ENCODE measurements around the gene BCAM. TPM values are rescaled to one million over a fixed set of nuclear protein-coding genes. Genes with fewer than 3 reads are reported as not detected.

BCAM gene
- total RNA-seq, 2 experiments from 2014 or later: not detected

- no peaks in the 10 kb centered on the region for H3K79me2 ChIP-seq (ENCODE audit: insufficient read depth, low read depth, low read length)
- no peak for TF ChIP-seq CTCF (conservative IDR thresholded peaks at IDR 0.05; ENCODE audit: low read length)
- TF ChIP-seq EZH2phosphoT487 (IDR thresholded peaks at IDR 0.05; ENCODE audit: borderline replicate concordance, low read depth, low read length): no peak
- H3K9me3 ChIP-seq (ENCODE audit: low read length): no peaks in the 10 kb centered on the region
- no TSS peak for BruUV-seq (replicated peaks)
- ChIA-PET CTCF (ENCODE audit: unreplicated experiment) (no interaction called here), POLR2A (interaction anchor here (0.6 kb wide), 1 partner anchor 41 kb away, joined by 9 read pairs; no protein-coding TSS in a partner anchor)
- H3K4me1 ChIP-seq (ENCODE audit: insufficient read depth, low read length, poor library complexity, severe bottlenecking): peaks cover 16% of the 10 kb centered on the region
- H3K4me3 ChIP-seq (ENCODE audit: low read depth, low read length, poor library complexity, severe bottlenecking): no peak overlapping the region
- H2AFZ ChIP-seq (ENCODE audit: low read length): no peak overlapping the region
- no peaks in the 10 kb centered on the region for H4K20me1 ChIP-seq (ENCODE audit: insufficient read depth, low read length)
- no peaks in the 10 kb centered on the region for H3K9me2 ChIP-seq (ENCODE audit: insufficient read depth, low read length)
- intact Hi-C loops (cut with micrococcal nuclease; ENCODE audit: unreplicated experiment): no loop called here
- H3K36me3 ChIP-seq (ENCODE audit: insufficient read depth, low read length): no peaks in the 10 kb centered on the region
- no peak for DNase-seq (ENCODE audit: low spot score)
- H3K4me2 ChIP-seq (ENCODE audit: low read length): no peak overlapping the region
- H3K27ac ChIP-seq (ENCODE audit: low read depth, low read length, poor library complexity, severe bottlenecking): no peak overlapping the region
These were observed 38.5 kb downstream of the BCAM start for GRCh38 chr19:44847144-44848035.

- Histone ChIP-seq H3K79me2 (ENCODE audit: insufficient read depth, low read depth, low read length) (no peaks in the 10 kb centered on the region), H3K27ac (ENCODE audit: low read depth, low read length, poor library complexity, severe bottlenecking) (no peak overlapping the region), H2AFZ (ENCODE audit: low read length) (no peak overlapping the region), H3K4me3 (ENCODE audit: low read depth, low read length, poor library complexity, severe bottlenecking) (no peak overlapping the region), H3K36me3 (ENCODE audit: insufficient read depth, low read length) (no peaks in the 10 kb centered on the region), H3K4me1 (ENCODE audit: insufficient read depth, low read length, poor library complexity, severe bottlenecking) (peaks cover 16% of the 10 kb centered on the region), H3K9me3 (ENCODE audit: low read length) (no peaks in the 10 kb centered on the region), H3K9me2 (ENCODE audit: insufficient read depth, low read length) (no peaks in the 10 kb centered on the region), H3K4me2 (ENCODE audit: low read length) (no peak overlapping the region), H4K20me1 (ENCODE audit: insufficient read depth, low read length) (no peaks in the 10 kb centered on the region)
- no peak for DNase-seq (ENCODE audit: low spot score)
- intact Hi-C loops (cut with micrococcal nuclease; ENCODE audit: unreplicated experiment): no loop called here
- ChIA-PET CTCF (ENCODE audit: unreplicated experiment) (no interaction called here), POLR2A (interaction anchor here (0.6 kb wide), 1 partner anchor 42 kb away, joined by 9 read pairs; no protein-coding TSS in a partner anchor)
- TF ChIP-seq CTCF (conservative IDR thresholded peaks at IDR 0.05; ENCODE audit: low read length) (no peak), EZH2phosphoT487 (IDR thresholded peaks at IDR 0.05; ENCODE audit: borderline replicate concordance, low read depth, low read length) (no peak)
- no TSS peak for BruUV-seq (replicated peaks)
These were observed 39.3 kb downstream of the BCAM start for GRCh38 chr19:44848036-44848811.
